AG04450 (cell line): ENCODE measurements around the gene LETM1. TPM values are rescaled to one million over a fixed set of nuclear protein-coding genes. Genes with fewer than 3 reads are reported as not detected.

Experiments
- CTCF ChIA-PET: fragments of 300-600, 350-600 bp; formaldehyde crosslinking; extraction: SDS; loops from one replicate; lab custom pipeline; 2022; ENCODE audit warnings: antibody characterized with exemption, inconsistent platforms; lab: Charles Lee
- POLR2A ChIA-PET: fragments of 350-600 bp; formaldehyde crosslinking; extraction: SDS; loops from one replicate; lab custom pipeline; 2021; ENCODE audit warnings: antibody characterized with exemption, inconsistent platforms; lab: Yijun Ruan, JAX
- DNase-seq: peaks from one replicate; pipeline ENCODE4 v3.0.0-alpha.2; 2011; ENCODE audit warnings: low read depth, low spot score
- H3K27ac ChIP-seq: one replicate; pipeline ENCODE4 v1.5.1; 2012; ENCODE audit warnings: low read depth, low read length, control low read depth
- H3K27me3 ChIP-seq: one replicate; pipeline ENCODE4 v1.6.0; 2012; ENCODE audit warnings: low read length; ENCODE audit not compliant: control insufficient read depth, insufficient read depth
- H3K4me3 ChIP-seq: 2 replicates; pipeline ENCODE4 v1.5.1; 2011; ENCODE audit warnings: mild to moderate bottlenecking, low read depth, low read length, control low read depth
- H3K9me3 ChIP-seq: 2 replicates; pipeline ENCODE4 v1.5.1; 2012; ENCODE audit warnings: low read length; ENCODE audit not compliant: control insufficient read depth, insufficient read depth
- CTCF ChIP-seq: IDR thresholded peaks from 2 replicates; pipeline ENCODE4 v1.5.1; 2011; ENCODE audit warnings: low read depth, low read length, control low read depth, inconsistent platforms
- polyA plus RNA-seq: library from polyadenylated mRNA; depleted of rRNA; stranded (reverse); fragments of >200 nt; gene quantifications from 2 replicates; pipeline ENCODE4 v1.2.3, GENCODE V29; 2011

LETM1 gene
- polyA plus RNA-seq, 1 experiment = 11.9 TPM

GRCh38 chr4:1855333-1856070, 454 bp downstream of the LETM1 start:
- peak overlapping the region; percentile 86 for H3K4me3 ChIP-seq
- no peak for DNase-seq
- TF ChIP-seq CTCF = no peak
- H3K27ac ChIP-seq = peak overlapping the region; percentile 11
- CTCF ChIA-PET = interaction anchor here (2.2 kb wide), 1 partner anchor 44 kb away, joined by 6 read pairs; no protein-coding TSS in a partner anchor
- H3K27me3 ChIP-seq = no peaks in the 10 kb centered on the region
- H3K9me3 ChIP-seq = no peaks in the 10 kb centered on the region; the same call in 1 of the 2 replicates
- POLR2A ChIA-PET = interaction anchor here (1.5 to 2.6 kb wide), 2 partner anchors 12 to 15 kb away, joined by 4 to 14 read pairs; partner anchors contain the start of gene NSD2

GRCh38 chr4:1854752-1855151, 1.2 kb downstream of the LETM1 start:
- ChIA-PET CTCF (interaction anchor here (2.2 kb wide), 1 partner anchor 45 kb away, joined by 6 read pairs; no protein-coding TSS in a partner anchor), POLR2A (interaction anchor here (1.5 kb wide), 1 partner anchor 12 kb away, joined by 4 read pairs; no protein-coding TSS in a partner anchor)
- Histone ChIP-seq H3K9me3 (no peaks in the 10 kb centered on the region; the same call in 1 of the 2 replicates), H3K27me3 (no peaks in the 10 kb centered on the region), H3K4me3 (peak overlapping the region; percentile 86), H3K27ac (no peak overlapping the region)
- DNase-seq = no peak
- no peak for TF ChIP-seq CTCF

- H3K27ac ChIP-seq = no peak overlapping the region
- H3K9me3 ChIP-seq = no peaks in the 10 kb centered on the region; the same call in 1 of the 2 replicates
- POLR2A ChIA-PET = no interaction called here
- no peaks in the 10 kb centered on the region for H3K27me3 ChIP-seq
- DNase-seq = no peak
- CTCF ChIA-PET = no interaction called here
- no peak for TF ChIP-seq CTCF
- no peak overlapping the region for H3K4me3 ChIP-seq
Observed at GRCh38 chr4:1852904-1853623, 2.9 kb downstream of the LETM1 start.

GRCh38 chr4:1851575-1852410, 4.2 kb downstream of the LETM1 start:
- Histone ChIP-seq H3K27me3 (no peaks in the 10 kb centered on the region), H3K4me3 (no peak overlapping the region), H3K27ac (no peak overlapping the region), H3K9me3 (no peaks in the 10 kb centered on the region; the same call in 1 of the 2 replicates)
- no peak for TF ChIP-seq CTCF
- no peak for DNase-seq
- POLR2A ChIA-PET = no interaction called here
- CTCF ChIA-PET = interaction anchor here (0.7 to 2.7 kb wide), 2 partner anchors 48 kb away, joined by 3 to 10 read pairs; no protein-coding TSS in a partner anchor
